Activated T-helper 1 cell treated with Interleukin-2 at 50 U/mL for 16 hours (primary cell): ENCODE results near the gene AGTR1.
"Not testable (repeated sequence)": the region's sequence is repeated elsewhere in the genome, so short reads cannot be mapped to it uniquely, and the experiment has no call there.

ENCODE experiments used
- DNase-seq: peaks from one replicate; pipeline ENCODE4 v3.0.0-alpha.2; 2020; ENCODE audit warnings: low read depth

The AGTR1 gene

DNA sequence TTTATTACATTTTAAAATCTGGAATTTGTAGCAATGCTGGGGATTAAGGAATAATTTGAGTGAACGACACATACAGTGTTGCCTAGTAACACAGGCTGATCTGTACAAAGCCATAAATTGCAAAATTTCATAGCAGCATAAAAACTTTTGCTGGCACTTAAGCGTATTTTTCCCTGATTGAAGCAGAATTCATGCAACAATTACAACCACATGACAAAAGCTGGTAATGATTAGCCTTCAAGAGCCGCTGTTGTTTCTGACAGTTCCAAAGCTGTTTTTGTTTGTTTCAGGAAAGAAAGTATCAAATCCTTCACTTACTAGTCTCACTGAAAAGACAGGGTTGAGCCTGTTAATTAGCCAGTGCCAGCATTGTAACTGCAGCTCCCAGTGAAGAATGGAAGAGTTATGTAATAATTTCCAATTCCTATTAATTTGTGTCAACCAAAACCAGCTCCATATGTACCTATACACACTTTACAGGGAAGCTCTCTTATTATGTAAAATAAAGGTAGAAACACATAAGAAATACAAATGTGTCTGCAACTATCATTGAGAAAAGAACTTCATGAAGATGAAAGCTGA is 60.7 kb downstream of the AGTR1 start:
- DNase-seq: no peak

DNA sequence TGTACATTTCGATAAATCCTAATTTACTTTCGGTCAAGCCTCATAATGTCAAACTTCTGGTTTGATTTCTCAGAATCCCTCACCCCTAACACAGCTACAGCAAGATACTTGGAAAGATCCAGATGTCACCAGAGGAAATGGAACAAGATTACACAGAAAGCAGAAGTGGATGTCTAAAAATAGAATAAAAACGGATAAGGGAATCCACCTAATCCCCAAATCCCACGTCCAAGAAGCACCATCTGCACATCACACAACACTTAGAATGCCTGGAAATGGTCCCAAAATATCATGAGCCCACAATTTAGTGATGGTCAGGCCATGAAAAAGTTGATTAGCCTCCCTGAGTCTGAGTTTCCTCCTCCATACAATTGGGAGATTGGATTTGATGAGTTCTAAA is 61.7 kb downstream of the AGTR1 start:
- no peak for DNase-seq

GRCh38 chr3:148763156-148763680 is 65.5 kb downstream of the AGTR1 start:
- DNase-seq: no peak

GRCh38 chr3:148763986-148764935 is 66.6 kb downstream of the AGTR1 start:
- DNase-seq: no peak

DNA sequence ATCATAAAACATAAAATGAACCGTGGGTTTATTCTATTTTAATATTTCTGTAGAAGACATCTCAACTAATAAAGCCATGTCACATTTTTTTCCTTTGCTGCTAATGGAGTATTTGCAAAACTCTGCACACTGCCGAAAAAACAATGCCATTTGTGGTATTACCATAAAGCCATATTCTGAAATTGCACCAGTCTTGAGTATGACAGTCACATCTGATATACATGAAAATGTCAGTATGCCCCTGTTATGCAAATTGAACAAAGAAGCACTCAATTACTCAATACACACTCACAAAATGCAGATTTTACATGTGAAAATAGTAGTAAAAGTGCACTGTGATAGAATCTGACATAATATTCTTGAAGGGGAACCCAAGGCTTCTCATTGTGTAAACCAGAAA is 74.7 kb downstream of the AGTR1 start:
- no peak for DNase-seq

GRCh38 chr3:148772835-148773234 is 75.1 kb downstream of the AGTR1 start:
- no peak for DNase-seq

DNA sequence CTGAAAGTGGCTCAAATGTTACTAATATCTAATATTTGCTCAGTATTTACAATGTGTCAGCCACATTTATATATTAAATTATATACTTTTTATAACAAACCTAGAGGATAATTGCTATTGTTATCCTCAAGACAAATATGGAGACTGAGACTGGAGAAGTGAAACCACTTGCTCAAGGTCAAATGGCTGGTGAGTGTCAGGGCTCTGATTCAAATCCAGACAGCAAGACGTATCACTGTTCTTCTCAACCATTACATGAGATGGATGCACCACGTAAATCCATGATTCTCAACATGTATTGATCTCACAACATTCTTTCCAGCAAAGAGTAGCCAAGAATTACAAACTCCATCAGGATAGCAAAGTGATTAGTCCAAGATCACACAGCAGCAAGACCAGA is 76.1 kb downstream of the AGTR1 start:
- no peak for DNase-seq

GRCh38 chr3:148778926-148779325 is 81.2 kb downstream of the AGTR1 start:
- no peak for DNase-seq

DNA sequence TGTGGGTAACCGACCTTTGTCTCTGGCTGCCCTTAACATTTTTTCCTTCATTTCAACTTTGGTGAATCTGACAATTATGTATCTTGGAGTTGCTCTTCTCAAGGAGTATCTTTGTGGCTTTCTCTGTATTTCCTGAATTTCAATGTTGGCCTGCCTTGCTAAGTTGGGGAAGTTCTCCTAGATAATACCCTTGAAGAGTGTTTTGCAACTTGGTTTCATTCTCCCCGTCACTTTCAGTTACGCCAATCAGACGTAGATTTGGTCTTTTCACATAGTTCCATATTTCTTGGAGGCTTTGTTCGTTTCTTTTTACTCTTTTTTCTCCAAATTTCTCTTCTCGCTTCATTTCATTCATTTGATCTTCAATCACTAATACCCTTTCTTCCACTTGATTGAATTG is 87.3 kb downstream of the AGTR1 start:
- DNase-seq: not testable (repeated sequence)

- DNase-seq: not testable (repeated sequence)
These were observed 88.5 kb downstream of the AGTR1 start for GRCh38 chr3:148786159-148786558.

DNA sequence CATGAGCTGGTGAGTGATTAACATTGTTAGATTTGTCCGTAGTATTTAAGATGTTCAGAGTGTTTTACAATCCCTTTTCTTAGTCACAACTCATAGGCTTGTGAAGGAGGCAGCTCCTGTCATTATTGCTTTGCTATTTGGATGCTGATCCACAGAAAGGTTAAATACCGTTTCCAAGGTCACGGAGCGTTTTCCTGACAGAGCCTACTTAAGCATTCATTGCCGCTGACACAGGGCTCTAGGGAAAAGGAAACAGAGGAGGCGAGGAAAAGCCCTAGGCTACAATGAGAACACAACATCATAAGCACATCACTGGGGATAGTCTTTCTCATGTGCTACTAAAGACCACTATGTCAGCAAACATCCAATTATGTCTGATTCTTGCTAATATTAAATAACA is 91.4 kb downstream of the AGTR1 start:
- DNase-seq: no peak

DNA sequence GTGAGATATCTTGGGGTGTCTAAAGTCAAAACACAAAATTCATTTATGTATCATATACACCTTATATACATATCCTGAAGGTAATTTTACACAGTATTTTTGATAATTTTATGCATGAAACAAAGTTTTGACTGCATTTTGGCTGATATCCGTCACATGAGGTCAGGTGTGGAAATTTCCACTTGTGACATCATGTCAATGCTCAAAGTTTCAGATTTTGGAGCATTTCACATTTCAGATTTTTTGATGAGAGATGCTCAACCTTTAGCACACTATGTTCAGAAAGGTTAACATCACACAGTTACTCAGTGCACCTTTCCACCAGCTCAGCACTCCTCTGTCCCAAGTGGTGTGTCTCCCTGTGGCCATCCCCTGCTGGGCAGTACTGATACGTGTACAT is 92.2 kb downstream of the AGTR1 start:
- no peak for DNase-seq

GRCh38 chr3:148790370-148790769 is 92.7 kb downstream of the AGTR1 start:
- no peak for DNase-seq

DNA sequence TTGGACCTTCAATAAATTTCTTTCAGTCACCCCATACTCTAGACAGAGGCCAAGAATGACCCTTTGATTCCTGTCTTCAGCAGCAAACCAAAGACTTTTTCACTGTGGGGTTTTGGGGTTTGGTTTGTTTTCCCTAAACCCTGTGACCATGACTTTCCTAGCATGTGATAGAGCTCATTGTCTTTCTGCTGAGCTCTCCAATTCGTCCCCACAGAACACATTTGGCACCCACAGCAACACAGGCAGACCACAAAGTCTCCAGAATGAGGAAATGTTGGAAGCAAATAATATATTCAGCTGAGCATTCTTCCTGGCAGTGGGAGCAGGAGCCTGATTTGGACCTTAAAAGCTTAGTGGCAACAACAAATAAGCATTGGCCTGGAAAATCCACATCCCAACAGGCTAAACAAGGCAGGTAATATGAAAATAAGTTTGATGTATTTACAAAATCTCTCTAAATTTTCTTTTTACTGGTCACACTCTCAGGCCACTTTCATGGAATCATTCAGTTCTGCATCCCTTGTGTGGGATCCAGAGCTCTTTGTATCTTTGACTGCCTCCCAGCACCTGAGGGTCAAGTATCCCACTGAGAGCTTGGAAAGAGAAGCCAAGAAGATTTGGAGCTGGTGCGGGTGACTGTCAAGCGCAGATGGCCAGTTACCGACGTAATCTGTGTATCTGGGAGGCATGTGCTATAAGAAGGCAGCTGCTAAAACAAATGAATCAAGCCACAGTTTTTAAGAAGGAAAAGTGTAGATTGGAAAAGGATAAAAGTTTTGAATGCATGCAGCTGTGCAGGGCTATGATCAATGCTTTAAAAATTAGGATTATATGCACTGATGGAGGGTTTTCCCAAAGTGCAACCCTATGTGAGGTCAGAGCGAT is 93.4 kb downstream of the AGTR1 start:
- no peak for DNase-seq

- no peak for DNase-seq
These were observed 94.2 kb downstream of the AGTR1 start for GRCh38 chr3:148791920-148792319.

DNA sequence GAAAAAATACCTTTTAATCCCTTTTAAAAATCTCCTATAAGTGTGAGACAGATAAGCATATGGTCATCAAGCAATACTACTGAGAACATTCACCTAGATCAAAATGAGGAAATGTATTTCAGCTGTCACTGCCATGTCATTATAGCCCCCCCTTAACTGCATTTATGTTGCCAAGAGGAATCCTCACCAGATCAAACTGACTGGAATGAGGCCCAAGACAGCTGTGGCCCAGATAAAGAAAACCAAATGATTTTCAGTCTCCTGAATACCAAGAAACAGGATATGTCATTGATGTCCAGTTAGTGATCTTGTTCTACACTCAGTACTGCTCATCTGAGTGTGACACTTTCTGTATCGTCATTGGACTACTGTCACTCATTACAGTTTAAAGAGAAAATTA is 94.8 kb downstream of the AGTR1 start:
- DNase-seq: no peak
